K562 (cell line): ENCODE results near the gene KCTD3. TPM values are rescaled to one million over a fixed set of nuclear protein-coding genes. Genes with fewer than 3 reads are reported as not detected.

Source experiments
- ATAC-seq: fragments of 200-7000 bp; cut with Tn5 transposase; 3 replicates; pipeline ENCODE4 v1.9.1; 2020; ENCODE audit warnings: moderate library complexity
- BruUV-seq: library from RNA; stranded (reverse); fragments of 400-500 nt; replicated peaks from 2 replicates; lab custom pipeline; 2021; lab: Mats Ljungman, UMichigan
- CTCF ChIA-PET: fragments of 300-600 bp; formaldehyde crosslinking; extraction: SDS; loops from one replicate; lab custom pipeline; 2021; ENCODE audit warnings: low intra/inter-chr PET ratio; lab: Yijun Ruan, JAX
- POLR2A ChIA-PET: fragments of 300-600, 350-650 bp; sonication (Branson Sonifier 250); formaldehyde crosslinking; extraction: SDS; loops from one replicate; lab custom pipeline; 2021; ENCODE audit warnings: antibody characterized with exemption, inconsistent platforms; lab: Yijun Ruan, JAX
- DNase-seq, 4 experiments: peaks; one replicate each; pipeline versions ENCODE4 v3.0.0 to v3.0.0-alpha.2; 2011 to 2018; ENCODE audit warnings: low spot score in 3 of 4, mixed read lengths in 3 of 4; ENCODE audit errors: extremely low read depth in 1 of 4
- FAIRE-seq: peaks from 2 replicates; lab custom pipeline; 2011; peaks lifted over from hg19 to GRCh38; lab: Jason Lieb, UNC
- H2AFZ ChIP-seq: 2 replicates; pipeline ENCODE4 v1.6.0; 2011; ENCODE audit warnings: low read depth, low read length, control low read depth, inconsistent platforms
- H3K27ac ChIP-seq: fragments of 200-600 bp; 3 replicates; pipeline ENCODE4 v1.8.0; 2011; ENCODE audit warnings: low read depth, mild to moderate bottlenecking, control low read depth, inconsistent platforms, low read length, moderate library complexity, mixed read lengths; ENCODE audit errors: extremely low read depth
- H3K27me3 ChIP-seq, 2 experiments: fragments of 300-600 bp in 1 of 2; 2 replicates in 1 of 2; 3 replicates in 1 of 2; pipeline versions ENCODE4 v1.6.0 to v1.8.0; 2011; ENCODE audit warnings: inconsistent platforms in 2 of 2, low read length in 2 of 2, mild to moderate bottlenecking in 1 of 2, mixed read lengths in 1 of 2, moderate library complexity in 1 of 2; ENCODE audit not compliant: control insufficient read depth in 2 of 2, insufficient read depth in 2 of 2
- H3K36me3 ChIP-seq: fragments of 300-600 bp; 3 replicates; pipeline ENCODE4 v1.8.0; 2011; ENCODE audit warnings: mild to moderate bottlenecking, low read length, inconsistent platforms; ENCODE audit not compliant: control insufficient read depth, insufficient read depth
- H3K4me1 ChIP-seq, 2 experiments: fragments of 200-600 bp in 1 of 2; replicated peaks in 1 of 2; 2 replicates in 1 of 2; 3 replicates in 1 of 2; pipeline versions ENCODE4 v1.5.1 to v1.8.0; 2011; ENCODE audit warnings: inconsistent platforms in 2 of 2, low read length in 2 of 2, mild to moderate bottlenecking in 1 of 2, mixed read lengths in 1 of 2, moderate library complexity in 1 of 2; ENCODE audit not compliant: control insufficient read depth in 2 of 2, insufficient read depth in 2 of 2
- H3K4me2 ChIP-seq: 2 replicates; pipeline ENCODE4 v1.6.1; 2011; ENCODE audit warnings: low read length, control low read depth, inconsistent platforms, mixed read lengths; ENCODE audit not compliant: insufficient read depth
- H3K4me3 ChIP-seq: fragments of 200-600 bp; sonication (generic), shearing (Covaris generic); 2 replicates; pipeline ENCODE4 v1.5.1; 2016; ENCODE audit warnings: control low read depth, inconsistent platforms
- H3K79me2 ChIP-seq: fragments of 200-600 bp; 3 replicates; pipeline ENCODE4 v1.8.0; 2011; ENCODE audit warnings: low read length, inconsistent platforms; ENCODE audit not compliant: control insufficient read depth, insufficient read depth
- H3K9ac ChIP-seq, 2 experiments: 2 replicates each; pipeline versions ENCODE4 v1.6.0 to v1.6.1; 2011; ENCODE audit warnings: low read depth in 2 of 2, low read length in 2 of 2, control low read depth in 1 of 2, inconsistent platforms in 1 of 2, mild to moderate bottlenecking in 1 of 2, mixed read lengths in 1 of 2; ENCODE audit not compliant: insufficient read depth in 1 of 2
- H3K9me1 ChIP-seq: one replicate; pipeline ENCODE4 v1.6.0; 2011; ENCODE audit warnings: inconsistent platforms, mild to moderate bottlenecking, low read length, moderate library complexity; ENCODE audit not compliant: control insufficient read depth, insufficient read depth
- H3K9me3 ChIP-seq: replicated peaks from 2 replicates; pipeline ENCODE4 v1.5.1; 2011; ENCODE audit warnings: low read depth, low read length, inconsistent platforms; ENCODE audit not compliant: control insufficient read depth, insufficient read depth
- H4K20me1 ChIP-seq: replicated peaks from 2 replicates; pipeline ENCODE4 v1.6.1; 2011; ENCODE audit warnings: low read length, inconsistent platforms, mixed read lengths; ENCODE audit not compliant: control insufficient read depth, insufficient read depth
- CBFA2T2 ChIP-seq: fragments of 450-650 bp; conservative IDR thresholded peaks from 2 replicates; pipeline ENCODE4 v1.6.1; 2017; ENCODE audit warnings: mild to moderate bottlenecking
- HBP1 ChIP-seq: fragments of 450-650 bp; formaldehyde crosslinking; IDR thresholded peaks from 2 replicates; pipeline ENCODE4 v1.4.0; 2022; ENCODE audit warnings: missing genetic modification characterization
- ZBTB11 ChIP-seq, 3 experiments: fragments of 200-800 bp in 1 of 3; fragments of 250-450 bp in 1 of 3; fragments of 450-650 bp in 1 of 3; sonication (Bioruptor Pico) in 1 of 3; sonication (Bioruptor generic) in 1 of 3; formaldehyde crosslinking in 1 of 3; IDR thresholded peaks; 2 replicates each; pipeline versions ENCODE4 v1.6.1 to v1.8.0; 2016 to 2022; ENCODE audit warnings: mild to moderate bottlenecking in 2 of 3, missing genetic modification characterization in 2 of 3, missing compliant biosample characterization in 1 of 3, moderate library complexity in 1 of 3
- ZNF197 ChIP-seq: fragments of 200-800 bp; sonication (Bioruptor generic); IDR thresholded peaks from 2 replicates; pipeline ENCODE4 v1.6.1; 2016; ENCODE audit warnings: low read depth, missing genetic modification characterization, missing compliant biosample characterization
- ZNF584 ChIP-seq: fragments of 200-800 bp; sonication (Bioruptor generic); IDR thresholded peaks from 2 replicates; pipeline ENCODE4 v1.6.1; 2016; ENCODE audit warnings: low read depth, mild to moderate bottlenecking, missing genetic modification characterization, missing compliant biosample characterization
- WGBS: fragments of 100-300 bp; shearing (Covaris generic); methylation state at CpG from one replicate; pipeline ENCODE4 v1.1.6; 2016; ENCODE audit warnings: low coverage, mixed read lengths; ENCODE audit not compliant: insufficient coverage; ENCODE audit errors: missing lambda C conversion rate; 5-methylcytosine and 5-hydroxymethylcytosine counted together
- in situ Hi-C: fragments of 300-500 bp; cut with MboI; formaldehyde crosslinking; loops from 4 replicates; pipeline ENCODE4 v1.15.0; 2018; ENCODE audit warnings: inconsistent platforms, mixed read lengths
- intact Hi-C: fragments of 100-400 bp; cut with micrococcal nuclease; formaldehyde crosslinking; loops from 2 replicates; pipeline ENCODE4 v1.14.2; 2022
- polyA plus RNA-seq, 8 experiments: library from polyadenylated mRNA; depleted of rRNA in 4 of 8; stranded (reverse) in 5 of 8; unstranded in 3 of 8; fragments of >200 nt; fragmentation: Nextera tagmentation in 2 of 8; fragmentation: Illumina TruSeq in 1 of 8; extraction: Ambion mirVana in 2 of 8; extraction: Trizol in 1 of 8; gene quantifications; 2 replicates each; pipeline versions ENCODE4 v1.2.1 to v1.2.3, GENCODE V29; 2011 to 2014; ENCODE audit warnings: inconsistent platforms in 1 of 8, missing spikeins in 1 of 8
- total RNA-seq, 7 experiments: library from RNA; depleted of rRNA in 6 of 7; stranded (reverse); fragments of >200 nt in 6 of 7; fragmentation: Illumina TruSeq in 2 of 7; extraction: Trizol in 2 of 7; gene quantifications; 2 replicates each; pipeline versions ENCODE4 v1.2.1 to v1.2.3, GENCODE V29; 2011 to 2021; ENCODE audit warnings: low replicate concordance in 1 of 7

KCTD3 gene
- total and polyA plus RNA-seq, 9 of the 15 experiments (the other 6 are each of a cell fraction or from before 2014, with no cell fraction given): 12.8 to 77.1 (median 44.3) TPM

DNA sequence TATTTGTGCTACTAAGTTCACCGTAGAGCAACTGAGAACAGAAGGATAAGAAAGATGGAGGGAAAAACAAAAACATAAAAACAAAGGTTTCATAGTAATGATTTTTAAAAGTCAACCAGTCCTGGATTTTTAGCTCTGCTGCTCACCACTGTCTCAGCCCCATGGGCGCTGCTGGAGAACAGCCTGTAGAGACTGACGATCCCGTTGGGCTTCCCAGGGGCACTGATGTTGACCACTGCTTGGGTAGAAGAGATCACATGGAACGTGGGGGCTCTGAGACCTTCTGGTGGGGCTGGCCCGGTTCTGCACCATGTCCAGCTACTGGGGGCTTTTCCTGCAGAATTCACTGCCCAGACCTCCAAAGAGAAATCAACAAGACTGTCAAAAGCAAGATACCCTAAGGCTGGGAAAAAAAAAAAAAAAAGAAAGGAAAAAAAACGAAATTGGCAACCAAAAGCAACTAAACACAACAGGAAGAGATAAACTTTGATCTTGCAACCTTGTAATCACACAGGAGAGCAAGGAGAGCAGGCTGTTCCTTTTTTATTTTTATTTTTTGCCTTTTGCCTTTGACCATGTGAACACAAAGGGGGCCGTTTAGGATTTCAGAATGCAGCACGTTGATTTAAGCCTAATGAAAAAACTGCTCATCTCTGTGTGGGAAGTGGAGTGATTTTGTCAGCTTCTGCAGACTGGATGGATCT, 83.5 kb downstream of the KCTD3 start:
- Histone ChIP-seq H3K4me1 (no peaks in the 10 kb centered on the region), H3K27me3 (no peaks in the 10 kb centered on the region), H4K20me1 (no peaks in the 10 kb centered on the region), H3K79me2 (no peaks in the 10 kb centered on the region), H3K9me1 (no peaks in the 10 kb centered on the region), H3K36me3 (no peaks in the 10 kb centered on the region), H3K4me2 (no peak overlapping the region), H3K9me3 (no peaks in the 10 kb centered on the region), H3K27ac (no peak overlapping the region), H3K9ac (no peak overlapping the region), H3K4me3 (no peak overlapping the region), H2AFZ (no peak overlapping the region)
- ChIA-PET POLR2A (interaction anchor here (1.1 kb wide), 1 partner anchor 12 kb away, joined by 3 read pairs; no protein-coding TSS in a partner anchor), CTCF (no interaction called here)
- 0 out of 3 replicates have a peak, but pooled peaks have one; percentile 13 for ATAC-seq
- FAIRE-seq: no peak
- no TSS peak for BruUV-seq
- in situ Hi-C loops (no loop called here), intact Hi-C loops (no loop called here)
- WGBS: 0% methylated on average over 8 of the region's 9 CpGs
- no peak for TF ChIP-seq ZBTB11 (CRISPR knock-in tag; IDR thresholded peaks at IDR 0.05)
- TF ChIP-seq ZNF197 (CRISPR knock-in tag): no peak
- no peak for TF ChIP-seq HBP1
- TF ChIP-seq ZNF584 (CRISPR knock-in tag): no peak
- TF ChIP-seq CBFA2T2: no peak
- no peak for DNase-seq
